ENCODE results near the gene FHAD1. TPM values are rescaled to one million over a fixed set of nuclear protein-coding genes. Genes with fewer than 3 reads are reported as not detected.

The FHAD1 gene
- total RNA-seq, 3 donors from 2014 or later (not counting 1 experiment from before 2014, with no cell fraction given) = 0.72 to 1.9 (median 1.7) TPM

DNA sequence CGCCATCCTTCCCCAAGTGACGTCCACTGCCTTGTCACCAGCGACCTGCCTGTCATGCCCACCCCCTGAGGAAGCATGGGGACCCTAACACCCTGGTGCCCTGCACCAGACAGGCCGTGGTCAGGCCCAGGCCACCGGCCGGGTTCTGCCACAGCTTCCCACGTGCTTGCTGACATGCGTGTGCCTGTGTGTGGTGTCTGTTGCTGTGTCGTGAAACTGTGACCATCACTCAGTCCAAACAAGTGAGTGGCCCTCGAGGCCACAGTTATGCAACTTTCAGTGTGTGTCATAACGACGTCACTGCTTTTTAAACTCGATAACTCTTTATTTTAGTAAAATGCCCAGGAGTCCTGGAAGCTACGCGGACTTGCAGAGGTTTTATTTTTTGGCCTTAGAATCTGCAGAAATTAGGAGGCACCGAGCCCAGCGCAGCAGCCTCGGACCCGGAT, 182.7 kb downstream of the FHAD1 start:
- H3K4me1 ChIP-seq (ENCODE audit: control insufficient read depth, insufficient read depth, low read length) = peaks cover 52% of the 10 kb centered on the region

DNA sequence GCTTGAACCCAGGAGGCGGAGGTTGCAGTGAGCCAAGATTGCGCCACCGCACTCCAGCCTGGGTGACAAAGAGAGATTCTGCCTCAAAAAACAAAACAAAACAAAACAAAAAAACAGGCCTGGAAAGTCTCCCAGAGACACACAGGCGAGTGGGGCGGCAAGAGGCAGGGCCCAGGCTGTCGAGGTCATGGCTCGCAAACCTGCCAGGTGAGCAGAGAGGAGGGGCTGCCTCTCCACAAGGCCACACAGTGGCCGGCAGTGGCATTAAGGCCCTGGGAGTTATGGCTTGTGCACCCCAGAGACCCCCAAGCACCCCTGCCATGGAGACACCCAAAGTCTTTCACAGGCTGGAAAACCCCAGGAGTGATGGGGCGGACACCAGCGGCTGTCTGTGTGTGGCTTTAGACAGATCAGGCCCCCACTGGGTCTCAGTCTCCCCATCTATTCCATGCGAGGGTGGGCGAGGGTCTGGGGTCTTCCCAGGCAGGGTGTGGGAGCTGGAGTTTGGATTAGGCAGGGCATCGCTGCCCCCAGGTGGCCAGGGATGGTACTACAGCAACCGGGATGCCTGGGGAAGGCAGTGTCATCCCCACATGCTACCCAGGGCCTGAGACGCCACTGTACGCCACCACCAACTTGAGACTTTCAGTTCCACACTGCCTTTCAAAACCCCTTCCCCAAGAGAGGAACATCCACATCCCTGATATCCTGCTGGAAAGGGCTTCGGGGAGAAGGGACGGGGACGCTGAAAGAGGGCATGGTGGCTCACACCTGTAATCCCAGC, 184.0 kb downstream of the FHAD1 start:
- H3K27me3 Mint-ChIP-seq (ENCODE audit: low read depth in 2 of 2) = no peaks in the 10 kb centered on the region
- no peak overlapping the region for H3K4me3 ChIP-seq (ENCODE audit: low read length)
- intact Hi-C loops (cut with micrococcal nuclease) = loop anchor here (1.0 to 2.0 kb wide), 2 partner anchors 14 to 108 kb away; no protein-coding TSS in a partner anchor
- H3K9me3 Mint-ChIP-seq = no peaks in the 10 kb centered on the region
- H3K9me3 ChIP-seq (ENCODE audit: control insufficient read depth, insufficient read depth, low read length) = no peaks in the 10 kb centered on the region
- peaks cover 45 to 68% of the 10 kb centered on the region in 2 donors for H3K4me1 Mint-ChIP-seq
- ATAC-seq = peak; percentile 51 to 76 (median 57)
- peak; percentile 84 for DNase-seq
- H3K4me1 ChIP-seq (ENCODE audit: control insufficient read depth, insufficient read depth, low read length) = peaks cover 51% of the 10 kb centered on the region
- H3K36me3 Mint-ChIP-seq = peaks cover 8% of the 10 kb centered on the region
- peak overlapping the region; percentile 52 for H3K27ac ChIP-seq (ENCODE audit: low read length)
- H3K27ac Mint-ChIP-seq = peak overlapping the region; percentile 88 to 93
- H3K36me3 ChIP-seq (ENCODE audit: control insufficient read depth, insufficient read depth, low read length) = peaks cover 57% of the 10 kb centered on the region
- TF ChIP-seq, protein P1, sequence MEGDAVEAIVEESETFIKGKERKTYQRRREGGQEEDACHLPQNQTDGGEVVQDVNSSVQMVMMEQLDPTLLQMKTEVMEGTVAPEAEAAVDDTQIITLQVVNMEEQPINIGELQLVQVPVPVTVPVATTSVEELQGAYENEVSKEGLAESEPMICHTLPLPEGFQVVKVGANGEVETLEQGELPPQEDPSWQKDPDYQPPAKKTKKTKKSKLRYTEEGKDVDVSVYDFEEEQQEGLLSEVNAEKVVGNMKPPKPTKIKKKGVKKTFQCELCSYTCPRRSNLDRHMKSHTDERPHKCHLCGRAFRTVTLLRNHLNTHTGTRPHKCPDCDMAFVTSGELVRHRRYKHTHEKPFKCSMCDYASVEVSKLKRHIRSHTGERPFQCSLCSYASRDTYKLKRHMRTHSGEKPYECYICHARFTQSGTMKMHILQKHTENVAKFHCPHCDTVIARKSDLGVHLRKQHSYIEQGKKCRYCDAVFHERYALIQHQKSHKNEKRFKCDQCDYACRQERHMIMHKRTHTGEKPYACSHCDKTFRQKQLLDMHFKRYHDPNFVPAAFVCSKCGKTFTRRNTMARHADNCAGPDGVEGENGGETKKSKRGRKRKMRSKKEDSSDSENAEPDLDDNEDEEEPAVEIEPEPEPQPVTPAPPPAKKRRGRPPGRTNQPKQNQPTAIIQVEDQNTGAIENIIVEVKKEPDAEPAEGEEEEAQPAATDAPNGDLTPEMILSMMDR (IDR thresholded peaks at IDR 0.05) = peak; percentile 96
- 60% methylated on average over 19 of the region's 19 CpGs for WGBS (ENCODE audit: insufficient coverage)
- peak overlapping the region; percentile 45 for H3K4me3 Mint-ChIP-seq
- H3K27me3 ChIP-seq (ENCODE audit: control insufficient read depth, insufficient read depth, low read length) = no peaks in the 10 kb centered on the region

More for the DNA sequence above, 182.7 kb downstream of the FHAD1 start:
- Mint-ChIP-seq H3K9me3 (no peaks in the 10 kb centered on the region), H3K27ac (peak overlapping the region; percentile 88 to 93), H3K36me3 (peaks cover 8% of the 10 kb centered on the region), H3K4me3 (peak overlapping the region; percentile 74), H3K4me1 (peaks cover 42 to 68% of the 10 kb centered on the region in 2 donors), H3K27me3 (ENCODE audit: low read depth in 2 of 2) (no peaks in the 10 kb centered on the region)
- ATAC-seq (peak; percentile 3 to 19 (median 6)), DNase-seq (peak; percentile 34 to 42)
- H3K27ac ChIP-seq (ENCODE audit: low read length) = peak overlapping the region; percentile 24
- H3K4me3 ChIP-seq (ENCODE audit: low read length) = no peak overlapping the region
- intact Hi-C loops (cut with micrococcal nuclease) = loop anchor here (2.0 kb wide), 1 partner anchor 13 kb away; no protein-coding TSS in a partner anchor
- H3K27me3 ChIP-seq (ENCODE audit: control insufficient read depth, insufficient read depth, low read length) = no peaks in the 10 kb centered on the region
- TF ChIP-seq, protein P1 (IDR thresholded peaks at IDR 0.05) = no peak
- 74% methylated on average over 16 of the region's 19 CpGs for WGBS (ENCODE audit: insufficient coverage)
- peaks cover 68% of the 10 kb centered on the region for H3K36me3 ChIP-seq (ENCODE audit: control insufficient read depth, insufficient read depth, low read length)
- H3K9me3 ChIP-seq (ENCODE audit: control insufficient read depth, insufficient read depth, low read length) = no peaks in the 10 kb centered on the region

DNA sequence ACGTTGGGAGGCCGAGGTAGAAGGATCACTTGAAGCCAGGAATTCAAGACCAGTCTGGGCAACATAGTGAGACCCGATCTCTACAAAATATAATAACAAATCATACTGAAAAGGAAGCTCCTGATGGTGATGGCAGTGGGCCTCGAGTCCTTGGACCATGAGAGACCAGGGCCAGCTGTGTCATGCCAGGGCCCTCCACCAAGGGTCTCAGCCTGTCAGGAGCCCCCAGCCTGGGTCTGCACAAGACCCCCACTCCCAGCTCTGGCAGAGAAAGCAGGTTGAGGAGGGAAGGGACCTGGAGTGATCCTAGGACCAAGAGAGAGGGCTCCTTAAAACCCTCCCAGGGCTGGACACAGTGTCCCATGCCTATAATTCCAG, 184.5 kb downstream of the FHAD1 start:
- DNase-seq = no peak
- Mint-ChIP-seq H3K4me1 (peaks cover 39 to 64% of the 10 kb centered on the region in 2 donors), H3K4me3 (peak overlapping the region; percentile 45), H3K27me3 (ENCODE audit: low read depth in 2 of 2) (no peaks in the 10 kb centered on the region), H3K36me3 (peaks cover 8% of the 10 kb centered on the region), H3K27ac (peak overlapping the region; percentile 88 to 93), H3K9me3 (no peaks in the 10 kb centered on the region)
- H3K27me3 ChIP-seq (ENCODE audit: control insufficient read depth, insufficient read depth, low read length) = no peaks in the 10 kb centered on the region
- no peaks in the 10 kb centered on the region for H3K9me3 ChIP-seq (ENCODE audit: control insufficient read depth, insufficient read depth, low read length)
- peaks cover 45% of the 10 kb centered on the region for H3K4me1 ChIP-seq (ENCODE audit: control insufficient read depth, insufficient read depth, low read length)
- intact Hi-C loops (cut with micrococcal nuclease) = loop anchor here (1.0 to 2.0 kb wide), 2 partner anchors 15 to 108 kb away; no protein-coding TSS in a partner anchor
- WGBS (ENCODE audit: insufficient coverage) = 76% methylated on average over 4 of the region's 4 CpGs
- no peak overlapping the region for H3K4me3 ChIP-seq (ENCODE audit: low read length)
- ATAC-seq = peak in 1 of 3 donors; percentile 1
- TF ChIP-seq, protein P1 (IDR thresholded peaks at IDR 0.05) = no peak
- H3K36me3 ChIP-seq (ENCODE audit: control insufficient read depth, insufficient read depth, low read length) = peaks cover 51% of the 10 kb centered on the region
- peak overlapping the region; percentile 52 for H3K27ac ChIP-seq (ENCODE audit: low read length)
